Measurements from ENCODE around the gene C3orf52.

GRCh38 chr3:112088944-112089343 lies 2.8 kb downstream of the C3orf52 start:
- no peak for TF ChIP-seq POLR2A (IDR thresholded peaks at IDR 0.05)
- TF ChIP-seq, protein P1, sequence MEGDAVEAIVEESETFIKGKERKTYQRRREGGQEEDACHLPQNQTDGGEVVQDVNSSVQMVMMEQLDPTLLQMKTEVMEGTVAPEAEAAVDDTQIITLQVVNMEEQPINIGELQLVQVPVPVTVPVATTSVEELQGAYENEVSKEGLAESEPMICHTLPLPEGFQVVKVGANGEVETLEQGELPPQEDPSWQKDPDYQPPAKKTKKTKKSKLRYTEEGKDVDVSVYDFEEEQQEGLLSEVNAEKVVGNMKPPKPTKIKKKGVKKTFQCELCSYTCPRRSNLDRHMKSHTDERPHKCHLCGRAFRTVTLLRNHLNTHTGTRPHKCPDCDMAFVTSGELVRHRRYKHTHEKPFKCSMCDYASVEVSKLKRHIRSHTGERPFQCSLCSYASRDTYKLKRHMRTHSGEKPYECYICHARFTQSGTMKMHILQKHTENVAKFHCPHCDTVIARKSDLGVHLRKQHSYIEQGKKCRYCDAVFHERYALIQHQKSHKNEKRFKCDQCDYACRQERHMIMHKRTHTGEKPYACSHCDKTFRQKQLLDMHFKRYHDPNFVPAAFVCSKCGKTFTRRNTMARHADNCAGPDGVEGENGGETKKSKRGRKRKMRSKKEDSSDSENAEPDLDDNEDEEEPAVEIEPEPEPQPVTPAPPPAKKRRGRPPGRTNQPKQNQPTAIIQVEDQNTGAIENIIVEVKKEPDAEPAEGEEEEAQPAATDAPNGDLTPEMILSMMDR (IDR thresholded peaks at IDR 0.05) = no peak
- TF ChIP-seq POLR2AphosphoS5 (IDR thresholded peaks at IDR 0.05) = no peak

Data from prostate gland (tissue), 2 donors.